GM08714 (cell line): Measurements from ENCODE around the gene PPP1R12B.
"Not testable (repeated sequence)": the region's sequence is repeated elsewhere in the genome, so short reads cannot be mapped to it uniquely, and the experiment has no call there.

Experiments used
- H3K4me3 ChIP-seq: fragments of 200-500 bp; sonication (Bioruptor generic); 2 replicates; pipeline ENCODE4 v1.5.1; 2014; ENCODE audit warnings: mild to moderate bottlenecking, low read length, inconsistent platforms
- ZNF274 ChIP-seq: IDR thresholded peaks from 2 replicates; pipeline ENCODE4 v1.6.1; 2012; ENCODE audit warnings: mild to moderate bottlenecking, low read depth, low read length

The PPP1R12B gene

DNA sequence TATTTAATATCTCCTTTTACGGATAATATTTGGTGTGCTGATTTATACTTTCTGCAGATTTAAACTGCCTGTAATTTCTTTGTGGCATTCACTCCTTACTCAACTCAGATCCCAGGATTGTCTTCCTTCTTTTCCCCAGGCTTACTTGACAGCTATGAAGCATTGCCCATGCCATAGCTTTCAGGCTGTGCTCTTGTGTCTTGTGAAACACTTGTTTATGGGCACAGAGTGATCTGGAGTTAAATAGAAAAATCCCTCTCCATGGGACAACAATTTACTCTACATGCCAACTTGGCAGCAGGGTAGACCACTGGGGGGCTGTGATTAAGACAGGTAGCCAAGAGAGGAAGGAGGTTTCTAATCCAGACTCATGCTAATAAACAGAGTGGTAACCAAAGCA lies 57.4 kb downstream of the PPP1R12B start:
- H3K4me3 ChIP-seq: no peak overlapping the region
- TF ChIP-seq ZNF274: no peak

DNA sequence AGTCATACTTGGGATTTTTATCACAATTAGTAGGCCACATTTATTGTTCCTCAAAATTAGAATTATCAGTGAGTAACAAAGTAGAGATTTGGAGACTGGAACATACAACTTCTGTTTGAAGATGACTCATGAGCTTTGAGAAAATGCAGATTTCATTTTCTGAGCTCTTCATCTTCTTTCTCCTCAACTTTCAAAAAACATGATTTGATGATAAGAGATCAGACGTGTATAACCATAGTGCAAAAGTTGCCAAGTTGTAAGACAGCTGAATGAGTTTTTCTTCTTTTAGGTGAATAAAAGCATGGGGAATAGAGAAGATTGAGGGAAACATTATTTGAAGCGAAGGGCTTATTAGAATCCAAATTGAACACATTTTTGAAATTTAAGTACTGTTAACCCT lies 58.4 kb downstream of the PPP1R12B start:
- H3K4me3 ChIP-seq: not testable (repeated sequence)

DNA sequence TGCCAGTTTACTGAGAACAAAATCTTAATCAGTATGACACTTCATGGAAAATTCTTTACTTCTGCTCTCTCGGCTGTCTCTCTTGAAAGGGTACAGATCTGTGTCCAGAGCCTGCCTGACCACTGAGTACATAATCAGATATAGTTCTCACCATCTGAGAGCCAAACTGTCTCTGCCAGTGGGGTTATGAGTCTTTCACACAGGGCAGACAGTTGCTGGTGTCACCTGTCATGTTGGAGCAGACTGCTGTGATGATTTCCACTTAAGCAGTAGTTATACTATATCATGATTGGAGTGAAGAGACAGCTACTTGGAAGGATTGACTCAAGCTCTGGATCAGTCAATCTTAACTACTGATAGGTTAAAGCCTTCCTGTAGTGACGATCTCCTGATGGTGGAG lies 58.9 kb downstream of the PPP1R12B start:
- H3K4me3 ChIP-seq: not testable (repeated sequence)

DNA sequence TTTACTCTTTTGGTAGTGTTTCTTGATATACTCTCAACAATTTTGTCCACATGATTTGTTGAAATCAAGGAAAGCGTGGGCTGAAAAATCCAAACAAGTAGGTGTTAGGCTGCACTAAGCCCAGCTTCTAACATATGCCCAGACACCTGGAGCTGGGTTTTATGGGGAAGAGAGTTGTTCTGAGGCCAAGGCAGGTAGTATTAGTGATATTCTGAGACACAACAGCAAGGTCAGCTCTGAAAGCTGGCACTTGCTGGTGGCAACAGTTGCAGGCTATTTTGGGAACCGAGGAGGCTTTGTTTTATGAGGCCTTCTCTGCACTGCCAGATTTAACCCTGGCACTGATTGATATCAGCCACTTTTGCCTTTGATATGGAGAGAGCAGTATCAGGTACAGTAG lies 61.8 kb downstream of the PPP1R12B start:
- H3K4me3 ChIP-seq: not testable (repeated sequence)

DNA sequence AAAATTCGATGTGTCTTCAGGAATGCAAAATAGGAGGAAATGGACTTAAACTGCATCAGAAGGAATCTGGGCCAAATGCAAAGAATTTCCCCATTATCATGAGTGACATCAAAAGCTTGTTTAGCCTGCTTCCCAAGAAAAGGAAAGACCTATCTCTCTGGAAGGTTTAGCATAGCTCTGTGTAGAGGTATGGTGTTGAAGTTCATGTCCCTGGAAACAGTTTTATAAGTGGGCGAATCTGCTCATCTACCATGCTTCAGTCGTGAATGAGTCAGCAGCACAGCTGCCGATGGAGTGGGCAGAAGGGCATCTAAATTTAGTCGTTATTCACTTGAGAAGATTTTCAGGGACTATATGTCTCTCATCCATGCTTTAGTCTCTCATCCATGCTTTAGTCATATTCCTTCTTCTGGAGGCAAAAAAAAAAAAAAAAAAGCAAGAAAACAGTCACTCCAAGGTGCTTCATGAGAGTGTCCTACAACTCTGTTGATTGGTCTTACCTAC lies 62.4 kb downstream of the PPP1R12B start:
- H3K4me3 ChIP-seq: not testable (repeated sequence)

DNA sequence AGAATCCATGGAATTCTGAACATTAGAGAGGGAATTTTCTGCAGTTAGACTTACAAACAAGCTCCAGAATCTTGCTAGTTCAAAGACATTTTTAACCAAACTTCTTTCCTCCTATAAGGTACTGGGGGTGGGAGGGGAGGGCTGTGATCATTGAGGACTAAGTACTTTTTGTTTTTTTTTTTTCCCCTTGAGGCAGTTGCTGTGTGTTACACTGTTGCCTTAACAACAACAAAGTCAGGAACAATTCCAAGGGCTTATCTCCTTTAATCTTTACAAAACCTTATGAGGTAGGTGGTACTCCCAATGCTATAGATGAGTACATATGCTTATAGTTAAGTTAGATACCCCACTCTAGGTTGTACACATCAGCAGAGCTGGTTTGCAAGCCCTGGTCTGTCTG lies 62.9 kb downstream of the PPP1R12B start:
- H3K4me3 ChIP-seq: no peak overlapping the region

DNA sequence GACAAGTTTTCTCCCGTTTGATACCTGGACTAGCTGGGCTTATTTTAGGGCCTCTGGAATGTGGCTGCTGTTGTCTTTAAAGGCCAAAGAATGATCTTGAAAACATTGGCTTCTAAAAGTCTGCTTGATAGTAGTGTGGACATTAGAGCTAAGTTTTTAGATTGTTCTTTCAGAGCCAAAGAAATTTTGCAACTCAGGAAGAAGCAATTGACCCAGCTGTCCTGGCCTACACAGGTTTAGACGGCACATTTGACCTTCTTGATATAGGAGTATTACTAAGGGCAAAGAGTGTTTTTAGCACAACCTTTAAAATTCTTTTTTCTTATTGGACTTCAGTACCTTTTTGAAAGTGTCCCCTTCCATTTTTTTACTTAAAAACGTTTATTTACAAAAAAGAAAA lies 63.9 kb downstream of the PPP1R12B start:
- not testable (repeated sequence) for H3K4me3 ChIP-seq

More for the DNA sequence above, 62.9 kb downstream of the PPP1R12B start:
- TF ChIP-seq ZNF274: no peak

DNA sequence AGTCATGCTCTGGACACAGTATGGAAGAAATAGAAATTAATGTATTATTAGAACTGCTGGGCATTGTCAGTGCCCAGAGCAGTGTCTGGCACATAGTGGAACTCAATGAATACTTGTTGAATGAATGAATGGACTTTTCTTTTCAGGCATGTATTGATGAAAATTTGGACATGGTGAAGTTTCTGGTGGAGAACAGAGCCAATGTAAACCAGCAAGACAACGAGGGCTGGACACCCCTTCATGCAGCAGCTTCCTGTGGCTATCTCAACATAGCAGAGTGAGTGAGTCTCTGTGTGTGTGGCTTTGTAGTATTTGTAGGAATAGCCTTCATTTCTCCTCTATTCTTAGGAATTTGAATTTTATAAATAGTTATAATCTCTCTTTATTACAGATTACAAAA lies 68.1 kb downstream of the PPP1R12B start:
- H3K4me3 ChIP-seq: no peak overlapping the region
- TF ChIP-seq ZNF274: no peak

DNA sequence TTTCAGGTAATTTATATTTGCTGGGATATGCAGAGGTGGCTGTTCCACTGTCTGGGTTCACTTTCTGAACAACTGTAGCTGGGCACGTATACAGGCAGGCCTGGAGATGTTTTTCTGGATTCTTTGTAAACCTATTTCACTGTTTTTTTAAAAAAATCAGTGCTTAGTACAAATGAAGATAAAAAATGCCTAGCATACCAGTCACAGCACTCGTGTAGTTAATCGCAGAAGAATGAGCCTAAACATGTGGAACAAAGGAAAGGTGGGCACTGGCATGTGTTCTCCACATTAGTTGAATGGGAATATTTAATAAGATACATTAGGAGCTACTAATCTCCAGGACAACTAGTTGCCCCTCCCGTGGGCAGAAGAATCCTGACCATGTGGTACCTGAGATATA lies 68.6 kb downstream of the PPP1R12B start:
- H3K4me3 ChIP-seq: not testable (repeated sequence)

DNA sequence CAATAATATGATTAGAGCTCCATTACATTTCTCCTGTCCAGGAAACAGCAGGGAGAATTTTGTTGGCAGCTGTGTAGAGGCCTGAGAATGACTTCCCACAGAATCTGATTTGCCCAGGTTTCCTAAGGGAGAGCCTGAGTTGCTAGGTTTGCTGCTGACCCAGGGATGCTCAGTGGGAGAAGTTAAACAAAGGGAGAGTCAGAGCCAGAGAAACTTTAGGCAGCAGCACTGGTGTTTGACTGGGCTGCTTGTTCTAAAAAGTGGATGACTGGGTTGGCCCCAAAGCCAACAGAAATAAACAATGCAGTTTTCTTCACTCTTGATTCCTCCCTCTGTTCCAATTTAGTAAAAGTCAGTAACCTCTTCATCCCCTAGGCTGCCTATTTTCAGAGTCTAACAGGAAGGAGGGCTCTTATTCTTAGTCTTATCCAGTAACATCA lies 69.3 kb downstream of the PPP1R12B start:
- H3K4me3 ChIP-seq: not testable (repeated sequence)

DNA sequence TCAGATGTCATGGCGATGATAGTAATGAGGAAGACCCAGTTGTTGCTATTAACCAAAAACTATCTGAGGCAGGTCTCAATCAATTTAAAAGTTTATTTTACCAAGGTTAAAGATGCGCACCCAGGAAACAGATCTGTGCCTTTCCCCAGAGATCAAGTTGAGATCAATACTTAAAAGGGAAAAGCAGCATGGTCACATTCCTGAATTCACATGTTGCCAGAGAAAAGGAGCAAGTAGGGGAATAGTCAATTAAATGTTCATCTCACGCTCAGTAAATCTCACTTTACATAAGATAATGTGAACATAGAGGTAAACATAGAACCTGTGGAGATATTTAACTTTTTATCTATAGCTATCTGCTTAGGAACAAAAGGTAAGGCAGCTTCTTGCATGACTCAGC lies 71.2 kb downstream of the PPP1R12B start:
- H3K4me3 ChIP-seq: not testable (repeated sequence)

DNA sequence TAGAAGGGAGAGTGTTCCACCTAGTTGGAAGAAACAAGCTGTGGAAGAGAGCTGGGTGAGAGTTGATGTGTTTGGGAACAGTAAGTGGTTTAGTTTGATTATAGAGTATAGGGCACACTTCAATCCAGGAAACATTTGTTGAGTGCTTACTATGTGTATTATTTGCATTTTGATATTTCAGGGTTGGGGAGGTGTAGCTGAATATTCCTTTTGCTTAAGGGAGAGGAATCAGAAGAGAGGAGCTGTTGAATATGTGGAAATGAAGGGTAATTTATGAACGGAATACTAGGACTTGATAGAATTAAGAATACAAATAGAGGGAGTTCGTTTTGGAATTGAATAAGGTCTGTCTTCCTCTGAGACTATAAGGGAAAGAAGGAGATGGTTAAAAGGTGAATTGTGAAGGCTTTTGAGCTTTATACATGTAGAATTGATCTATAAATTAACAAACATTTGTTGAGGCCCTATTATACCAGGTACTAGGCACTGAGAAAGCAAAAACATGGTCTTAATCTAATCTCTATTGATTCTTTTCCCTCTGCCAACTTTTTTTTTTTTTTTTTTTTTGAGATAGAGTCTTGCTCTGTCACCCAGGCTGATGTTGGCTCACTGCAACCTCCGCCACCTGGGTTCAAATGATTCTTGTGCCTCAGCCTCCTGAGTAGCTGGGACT lies 72.1 kb downstream of the PPP1R12B start:
- not testable (repeated sequence) for H3K4me3 ChIP-seq

DNA sequence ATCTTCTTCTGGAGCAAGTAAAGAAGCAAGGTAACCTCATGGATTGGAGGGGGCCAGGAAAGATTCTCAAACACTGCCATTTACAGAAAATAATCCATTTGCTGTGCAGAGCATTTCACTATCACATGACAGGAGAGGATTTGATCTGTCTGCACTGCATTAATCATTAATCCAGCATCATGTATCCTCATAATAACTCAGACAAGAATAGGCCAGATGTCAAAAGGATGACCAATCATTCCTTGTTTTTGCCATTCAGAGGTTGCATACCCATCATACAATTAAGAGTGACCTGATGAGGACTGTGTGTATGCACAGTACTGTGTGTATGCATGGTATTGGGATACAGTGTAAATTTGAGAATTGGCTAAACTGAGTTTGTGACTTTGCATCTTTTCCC lies 74.2 kb downstream of the PPP1R12B start:
- not testable (repeated sequence) for H3K4me3 ChIP-seq

DNA sequence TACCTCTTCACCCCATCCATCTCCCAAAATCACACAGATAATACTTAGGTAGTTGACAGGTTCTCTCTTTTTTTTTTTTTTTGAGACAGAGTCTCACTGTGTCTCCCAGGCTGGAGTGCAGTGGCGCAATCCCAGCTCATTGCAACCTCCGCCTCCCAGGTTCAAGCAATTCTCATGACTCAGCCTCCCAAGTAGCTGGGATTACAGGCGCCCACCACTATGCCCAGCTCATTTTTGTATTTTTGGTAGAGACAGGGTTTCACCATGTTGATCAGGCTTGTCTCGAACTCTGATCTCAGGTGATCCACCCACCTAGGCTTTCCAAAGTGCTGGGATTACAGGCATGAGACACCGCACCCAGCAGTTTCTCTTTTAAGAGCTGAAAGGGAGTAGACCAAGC lies 75.8 kb downstream of the PPP1R12B start:
- not testable (repeated sequence) for H3K4me3 ChIP-seq

DNA sequence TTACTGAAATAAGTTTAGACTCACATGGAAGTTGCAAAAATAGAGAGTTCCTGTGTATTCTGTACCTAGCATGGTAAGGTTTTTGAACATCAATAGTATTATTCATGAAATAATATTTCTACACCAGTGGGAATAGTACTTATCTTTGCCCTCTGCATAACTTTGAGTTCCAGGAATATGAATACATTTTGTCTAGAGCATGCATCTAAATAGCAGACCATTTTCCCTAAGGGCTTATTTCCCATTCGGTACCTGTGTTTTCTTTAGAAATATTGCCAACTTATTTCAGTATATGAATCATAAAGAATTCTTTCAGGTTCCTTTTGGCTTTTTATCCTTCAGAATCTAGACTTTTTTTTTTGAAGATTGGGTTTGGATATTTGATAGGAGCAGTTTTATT lies 81.6 kb downstream of the PPP1R12B start:
- not testable (repeated sequence) for H3K4me3 ChIP-seq

DNA sequence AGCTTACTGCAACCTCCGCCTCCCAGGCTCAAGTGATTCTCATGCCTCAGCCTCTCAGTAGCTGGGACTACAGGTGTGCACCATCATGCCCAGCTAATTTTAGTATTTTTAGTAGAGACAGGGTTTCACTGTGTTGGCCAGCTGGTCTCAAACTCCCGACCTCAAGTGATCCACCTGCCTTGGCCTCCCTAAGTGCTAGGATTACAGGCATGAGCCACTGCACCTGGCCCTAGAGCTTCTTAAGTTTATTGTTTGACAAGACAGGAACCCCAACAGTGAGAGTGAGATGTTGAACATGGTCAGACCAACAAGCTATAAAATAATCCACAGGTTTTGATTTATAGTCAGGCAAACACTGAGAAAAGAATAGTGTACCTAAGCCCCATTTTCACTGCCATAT lies 83.8 kb downstream of the PPP1R12B start:
- not testable (repeated sequence) for H3K4me3 ChIP-seq
